ENCODE data around the gene THBS2.

THBS2 gene

GRCh38 chr6:169241688-169242350 is 11.8 kb downstream of the THBS2 start:
- Histone ChIP-seq H3K36me3 (ENCODE audit: control insufficient read depth in 2 of 2, insufficient read depth in 2 of 2, low read length in 2 of 2) (no peaks in the 10 kb centered on the region), H3K9me3 (ENCODE audit: control insufficient read depth in 2 of 2, low read length in 2 of 2) (no peaks in the 10 kb centered on the region), H3K9ac (ENCODE audit: low read depth in 1 of 2, low read length in 2 of 2) (no peak overlapping the region), H3K4me1 (ENCODE audit: control insufficient read depth in 2 of 2, insufficient read depth in 2 of 2, low read length in 2 of 2) (no peaks in the 10 kb centered on the region), H3K27me3 (ENCODE audit: control insufficient read depth in 2 of 2, insufficient read depth in 2 of 2, low read length in 2 of 2) (no peaks in the 10 kb centered on the region), H3K27ac (ENCODE audit: low read depth in 2 of 2, low read length in 2 of 2) (no peak overlapping the region), H3K4me3 (ENCODE audit: low read length in 2 of 2) (no peak overlapping the region)

DNA sequence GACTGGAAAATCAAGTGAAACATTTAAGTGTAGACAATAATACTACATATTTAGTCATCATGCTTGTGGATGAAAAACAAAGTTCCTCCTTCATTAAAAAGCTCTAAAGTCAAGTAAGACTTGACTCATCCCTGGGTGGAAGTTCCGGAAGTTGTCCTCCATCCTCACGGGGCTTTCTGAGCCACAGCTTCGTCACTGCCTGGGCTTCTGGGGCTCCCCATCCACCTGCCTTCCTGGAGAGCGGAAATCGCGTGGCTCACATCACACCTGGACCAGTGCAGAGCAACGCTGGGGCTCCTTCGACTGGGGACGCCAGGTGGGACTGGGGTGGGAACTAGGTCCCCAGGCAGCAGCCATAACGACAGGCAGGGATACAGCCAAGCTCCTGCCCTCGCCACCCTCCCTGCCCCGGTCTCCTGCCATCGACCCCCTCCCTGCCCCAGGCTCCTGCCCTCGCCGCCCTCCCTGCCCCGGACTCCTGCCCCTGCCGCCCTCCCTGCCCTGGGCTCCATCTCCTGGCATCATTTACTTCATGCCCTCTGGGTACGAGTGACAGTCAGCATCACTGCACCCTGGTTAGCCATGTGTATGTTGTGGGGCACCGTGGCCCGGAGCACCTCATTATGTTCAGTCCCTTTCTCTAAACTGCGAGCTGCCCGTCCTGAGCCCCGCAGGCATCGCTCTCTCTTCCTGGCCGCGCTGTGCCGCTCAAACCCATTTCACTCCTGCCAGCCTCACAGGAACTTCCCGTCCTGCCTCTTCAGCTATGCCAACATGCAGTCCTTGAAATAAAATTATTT is 12.9 kb downstream of the THBS2 start:
- no peaks in the 10 kb centered on the region for H3K27me3 ChIP-seq (ENCODE audit: control insufficient read depth in 2 of 2, insufficient read depth in 2 of 2, low read length in 2 of 2)
- H3K9me3 ChIP-seq (ENCODE audit: control insufficient read depth in 2 of 2, low read length in 2 of 2) = no peaks in the 10 kb centered on the region
- no peak overlapping the region for H3K4me3 ChIP-seq (ENCODE audit: low read length in 2 of 2)
- no peaks in the 10 kb centered on the region for H3K4me1 ChIP-seq (ENCODE audit: control insufficient read depth in 2 of 2, insufficient read depth in 2 of 2, low read length in 2 of 2)
- no peaks in the 10 kb centered on the region for H3K36me3 ChIP-seq (ENCODE audit: control insufficient read depth in 2 of 2, insufficient read depth in 2 of 2, low read length in 2 of 2)
- no peak overlapping the region for H3K27ac ChIP-seq (ENCODE audit: low read depth in 2 of 2, low read length in 2 of 2)
- no peak overlapping the region for H3K9ac ChIP-seq (ENCODE audit: low read depth in 1 of 2, low read length in 2 of 2)

- no peaks in the 10 kb centered on the region for H3K36me3 ChIP-seq (ENCODE audit: control insufficient read depth in 2 of 2, insufficient read depth in 2 of 2, low read length in 2 of 2)
- no peak overlapping the region for H3K4me3 ChIP-seq (ENCODE audit: low read length in 2 of 2)
- no peaks in the 10 kb centered on the region for H3K4me1 ChIP-seq (ENCODE audit: control insufficient read depth in 2 of 2, insufficient read depth in 2 of 2, low read length in 2 of 2)
- H3K9ac ChIP-seq (ENCODE audit: low read depth in 1 of 2, low read length in 2 of 2) = no peak overlapping the region
- H3K9me3 ChIP-seq (ENCODE audit: control insufficient read depth in 2 of 2, low read length in 2 of 2) = no peaks in the 10 kb centered on the region
- no peaks in the 10 kb centered on the region for H3K27me3 ChIP-seq (ENCODE audit: control insufficient read depth in 2 of 2, insufficient read depth in 2 of 2, low read length in 2 of 2)
- H3K27ac ChIP-seq (ENCODE audit: low read depth in 2 of 2, low read length in 2 of 2) = no peak overlapping the region
These were observed 13.5 kb downstream of the THBS2 start for GRCh38 chr6:169240125-169240524.

- H3K9me3 ChIP-seq (ENCODE audit: control insufficient read depth in 2 of 2, low read length in 2 of 2) = no peaks in the 10 kb centered on the region
- H3K27me3 ChIP-seq (ENCODE audit: control insufficient read depth in 2 of 2, insufficient read depth in 2 of 2, low read length in 2 of 2) = no peaks in the 10 kb centered on the region
- H3K36me3 ChIP-seq (ENCODE audit: control insufficient read depth in 2 of 2, insufficient read depth in 2 of 2, low read length in 2 of 2) = no peaks in the 10 kb centered on the region
- no peak overlapping the region for H3K9ac ChIP-seq (ENCODE audit: low read depth in 1 of 2, low read length in 2 of 2)
- H3K4me1 ChIP-seq (ENCODE audit: control insufficient read depth in 2 of 2, insufficient read depth in 2 of 2, low read length in 2 of 2) = no peaks in the 10 kb centered on the region
- no peak overlapping the region for H3K27ac ChIP-seq (ENCODE audit: low read depth in 2 of 2, low read length in 2 of 2)
- no peak overlapping the region for H3K4me3 ChIP-seq (ENCODE audit: low read length in 2 of 2)
These were observed 14.5 kb downstream of the THBS2 start for GRCh38 chr6:169239181-169239580.

DNA sequence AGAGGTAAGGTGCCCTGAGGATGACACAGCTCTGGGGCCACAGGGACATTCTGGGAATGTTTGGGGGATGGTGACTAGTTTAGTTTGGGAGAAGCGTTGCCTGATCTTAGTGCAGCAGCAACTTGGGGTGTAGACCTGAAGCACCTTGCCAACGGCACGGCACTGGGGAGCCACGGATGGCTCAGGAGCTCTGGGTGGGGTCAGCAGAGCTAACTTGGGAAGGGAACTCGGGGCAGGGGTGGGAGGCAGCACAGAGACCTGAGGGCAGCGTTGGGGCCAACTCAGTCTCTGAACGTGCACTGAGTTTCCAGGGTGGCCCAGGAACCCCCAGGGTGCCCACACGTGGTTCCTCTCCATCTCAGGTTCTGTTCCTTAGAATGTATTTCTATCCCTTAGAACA is 14.9 kb downstream of the THBS2 start:
- no peak overlapping the region for H3K9ac ChIP-seq (ENCODE audit: low read depth in 1 of 2, low read length in 2 of 2)
- no peak overlapping the region for H3K4me3 ChIP-seq (ENCODE audit: low read length in 2 of 2)
- no peak overlapping the region for H3K27ac ChIP-seq (ENCODE audit: low read depth in 2 of 2, low read length in 2 of 2)
- no peaks in the 10 kb centered on the region for H3K27me3 ChIP-seq (ENCODE audit: control insufficient read depth in 2 of 2, insufficient read depth in 2 of 2, low read length in 2 of 2)
- no peaks in the 10 kb centered on the region for H3K4me1 ChIP-seq (ENCODE audit: control insufficient read depth in 2 of 2, insufficient read depth in 2 of 2, low read length in 2 of 2)
- H3K9me3 ChIP-seq (ENCODE audit: control insufficient read depth in 2 of 2, low read length in 2 of 2) = no peaks in the 10 kb centered on the region
- H3K36me3 ChIP-seq (ENCODE audit: control insufficient read depth in 2 of 2, insufficient read depth in 2 of 2, low read length in 2 of 2) = no peaks in the 10 kb centered on the region

GRCh38 chr6:169237496-169238134 is 16.0 kb downstream of the THBS2 start:
- Histone ChIP-seq H3K36me3 (ENCODE audit: control insufficient read depth in 2 of 2, insufficient read depth in 2 of 2, low read length in 2 of 2) (no peaks in the 10 kb centered on the region), H3K4me1 (ENCODE audit: control insufficient read depth in 2 of 2, insufficient read depth in 2 of 2, low read length in 2 of 2) (no peaks in the 10 kb centered on the region), H3K27ac (ENCODE audit: low read depth in 2 of 2, low read length in 2 of 2) (no peak overlapping the region), H3K4me3 (ENCODE audit: low read length in 2 of 2) (no peak overlapping the region), H3K9me3 (ENCODE audit: control insufficient read depth in 2 of 2, low read length in 2 of 2) (no peaks in the 10 kb centered on the region), H3K27me3 (ENCODE audit: control insufficient read depth in 2 of 2, insufficient read depth in 2 of 2, low read length in 2 of 2) (no peaks in the 10 kb centered on the region), H3K9ac (ENCODE audit: low read depth in 1 of 2, low read length in 2 of 2) (no peak overlapping the region)

- H3K9me3 ChIP-seq (ENCODE audit: control insufficient read depth in 2 of 2, low read length in 2 of 2) = no peaks in the 10 kb centered on the region
- H3K4me3 ChIP-seq (ENCODE audit: low read length in 2 of 2) = no peak overlapping the region
- H3K27ac ChIP-seq (ENCODE audit: low read depth in 2 of 2, low read length in 2 of 2) = no peak overlapping the region
- no peaks in the 10 kb centered on the region for H3K4me1 ChIP-seq (ENCODE audit: control insufficient read depth in 2 of 2, insufficient read depth in 2 of 2, low read length in 2 of 2)
- no peaks in the 10 kb centered on the region for H3K27me3 ChIP-seq (ENCODE audit: control insufficient read depth in 2 of 2, insufficient read depth in 2 of 2, low read length in 2 of 2)
- no peak overlapping the region for H3K9ac ChIP-seq (ENCODE audit: low read depth in 1 of 2, low read length in 2 of 2)
- no peaks in the 10 kb centered on the region for H3K36me3 ChIP-seq (ENCODE audit: control insufficient read depth in 2 of 2, insufficient read depth in 2 of 2, low read length in 2 of 2)
These were observed 16.7 kb downstream of the THBS2 start for GRCh38 chr6:169236988-169237387.

- Histone ChIP-seq H3K4me3 (ENCODE audit: low read length in 2 of 2) (no peak overlapping the region), H3K9ac (ENCODE audit: low read depth in 1 of 2, low read length in 2 of 2) (no peak overlapping the region), H3K4me1 (ENCODE audit: control insufficient read depth in 2 of 2, insufficient read depth in 2 of 2, low read length in 2 of 2) (no peaks in the 10 kb centered on the region), H3K27ac (ENCODE audit: low read depth in 2 of 2, low read length in 2 of 2) (no peak overlapping the region), H3K27me3 (ENCODE audit: control insufficient read depth in 2 of 2, insufficient read depth in 2 of 2, low read length in 2 of 2) (no peaks in the 10 kb centered on the region), H3K9me3 (ENCODE audit: control insufficient read depth in 2 of 2, low read length in 2 of 2) (no peaks in the 10 kb centered on the region), H3K36me3 (ENCODE audit: control insufficient read depth in 2 of 2, insufficient read depth in 2 of 2, low read length in 2 of 2) (no peaks in the 10 kb centered on the region)
These were observed 17.1 kb downstream of the THBS2 start for GRCh38 chr6:169236545-169236944.

- H3K9me3 ChIP-seq (ENCODE audit: control insufficient read depth in 2 of 2, low read length in 2 of 2) = no peaks in the 10 kb centered on the region
- H3K4me1 ChIP-seq (ENCODE audit: control insufficient read depth in 2 of 2, insufficient read depth in 2 of 2, low read length in 2 of 2) = no peaks in the 10 kb centered on the region
- H3K36me3 ChIP-seq (ENCODE audit: control insufficient read depth in 2 of 2, insufficient read depth in 2 of 2, low read length in 2 of 2) = no peaks in the 10 kb centered on the region
- no peak overlapping the region for H3K4me3 ChIP-seq (ENCODE audit: low read length in 2 of 2)
- no peak overlapping the region for H3K27ac ChIP-seq (ENCODE audit: low read depth in 2 of 2, low read length in 2 of 2)
- no peaks in the 10 kb centered on the region for H3K27me3 ChIP-seq (ENCODE audit: control insufficient read depth in 2 of 2, insufficient read depth in 2 of 2, low read length in 2 of 2)
- H3K9ac ChIP-seq (ENCODE audit: low read depth in 1 of 2, low read length in 2 of 2) = no peak overlapping the region
These were observed 18.4 kb downstream of the THBS2 start for GRCh38 chr6:169235286-169235685.

- no peaks in the 10 kb centered on the region for H3K36me3 ChIP-seq (ENCODE audit: control insufficient read depth in 2 of 2, insufficient read depth in 2 of 2, low read length in 2 of 2)
- no peak overlapping the region for H3K27ac ChIP-seq (ENCODE audit: low read depth in 2 of 2, low read length in 2 of 2)
These were observed 19.0 kb downstream of the THBS2 start for GRCh38 chr6:169234634-169235033.

More at GRCh38 chr6:169234634-169235033, 19.0 kb downstream of the THBS2 start:
- Histone ChIP-seq H3K27me3 (ENCODE audit: control insufficient read depth in 2 of 2, insufficient read depth in 2 of 2, low read length in 2 of 2) (no peaks in the 10 kb centered on the region), H3K9ac (ENCODE audit: low read depth in 1 of 2, low read length in 2 of 2) (no peak overlapping the region), H3K4me1 (ENCODE audit: control insufficient read depth in 2 of 2, insufficient read depth in 2 of 2, low read length in 2 of 2) (no peaks in the 10 kb centered on the region), H3K9me3 (ENCODE audit: control insufficient read depth in 2 of 2, low read length in 2 of 2) (no peaks in the 10 kb centered on the region), H3K4me3 (ENCODE audit: low read length in 2 of 2) (no peak overlapping the region)

All from mucosa of rectum (tissue), 2 donors.